GM19099 (cell line): Measurements from ENCODE around the gene GLI2.

Experiments used
- POLR2A ChIP-seq: IDR thresholded peaks from 3 replicates; pipeline ENCODE4 v1.6.1; 2011; ENCODE audit warnings: low read depth; ENCODE audit not compliant: insufficient read length; ENCODE audit errors: extremely low read depth

Gene GLI2

GRCh38 chr2:120735746-120736170, at the start of gene GLI2:
TSS of gene GLI2 (plus strand) at chr2:120735868. CDS start at chr2:120797321, 61,453 bp downstream.
- no peak for TF ChIP-seq POLR2A

GRCh38 chr2:120685974-120686297, 49.7 kb upstream of the GLI2 start:
- TF ChIP-seq POLR2A, result no peak

DNA sequence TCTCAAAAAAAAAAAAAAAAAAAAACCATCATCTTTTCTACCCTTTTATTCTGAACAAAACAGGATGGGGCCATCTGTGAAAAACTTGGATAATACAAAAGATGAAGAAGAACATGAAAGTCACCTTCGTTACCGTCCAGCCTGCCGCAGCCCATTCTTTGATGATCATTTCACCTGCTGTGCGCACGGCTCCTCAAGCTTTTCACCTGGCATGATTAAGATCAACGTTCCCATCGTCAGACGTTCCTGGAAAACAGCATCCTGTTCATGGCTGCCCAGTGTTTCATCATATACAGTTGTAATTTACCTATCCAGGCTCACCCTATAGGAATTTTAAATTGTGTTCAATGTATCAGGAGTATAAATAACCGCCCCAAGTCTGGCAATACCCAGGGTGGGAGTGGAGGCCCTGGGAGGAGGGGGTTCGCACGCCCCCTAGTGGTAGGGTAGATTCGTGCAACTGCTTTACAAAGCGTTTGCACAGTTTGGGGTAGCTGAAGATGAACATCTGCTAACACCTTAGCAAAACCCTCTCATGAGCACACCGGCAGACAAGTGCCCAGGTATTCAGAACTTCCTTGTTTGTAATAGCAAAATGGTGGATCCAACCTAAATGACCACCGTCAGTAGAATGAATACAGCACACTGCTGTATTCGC, 49.0 kb upstream of the GLI2 start:
- no peak for TF ChIP-seq POLR2A

- TF ChIP-seq POLR2A, result no peak
Measured at GRCh38 chr2:120687210-120687609, 48.5 kb upstream of the GLI2 start.

- TF ChIP-seq POLR2A, result no peak
Measured at GRCh38 chr2:120690521-120690920, 45.1 kb upstream of the GLI2 start.

- TF ChIP-seq POLR2A, result no peak
Measured at GRCh38 chr2:120691410-120691809, 44.3 kb upstream of the GLI2 start.

DNA sequence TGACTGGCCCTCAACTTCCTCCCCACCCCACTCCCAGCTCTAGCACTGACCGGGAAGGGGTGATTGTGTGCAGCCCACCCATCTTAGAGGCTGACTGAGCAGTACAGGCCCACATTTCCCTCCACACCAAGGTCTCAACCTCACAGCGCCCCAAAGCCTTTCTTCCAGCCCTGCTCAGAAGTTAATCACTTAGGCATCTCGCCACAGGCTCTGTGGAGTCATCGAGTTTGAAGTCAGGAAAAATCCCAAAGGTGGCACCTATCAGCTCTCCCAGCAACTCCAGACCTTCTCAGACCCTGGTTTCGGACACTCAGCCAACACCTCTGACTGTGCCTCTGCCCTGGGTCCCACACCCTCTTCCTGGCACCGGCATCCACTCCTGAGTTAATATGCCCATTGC, 43.0 kb upstream of the GLI2 start:
- TF ChIP-seq POLR2A, result no peak

DNA sequence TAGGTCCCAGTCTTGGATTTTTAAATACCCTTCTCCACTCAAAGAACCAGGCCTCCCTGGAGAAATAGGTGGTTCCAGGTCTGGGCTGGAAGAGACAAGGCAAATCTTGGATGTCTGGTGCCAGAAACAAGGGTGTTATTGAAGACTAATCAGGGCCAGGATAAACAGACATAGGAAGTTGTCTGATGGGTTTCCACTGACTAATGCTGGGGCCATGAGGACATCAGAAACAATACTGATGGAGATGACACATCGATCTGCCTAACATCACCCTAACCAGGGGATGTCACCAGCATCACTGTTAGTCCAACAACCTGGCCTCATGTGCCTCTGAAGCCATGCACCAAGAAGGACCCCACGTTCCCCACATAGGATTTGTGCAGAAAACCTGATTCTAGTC, 42.5 kb upstream of the GLI2 start:
- no peak for TF ChIP-seq POLR2A

DNA sequence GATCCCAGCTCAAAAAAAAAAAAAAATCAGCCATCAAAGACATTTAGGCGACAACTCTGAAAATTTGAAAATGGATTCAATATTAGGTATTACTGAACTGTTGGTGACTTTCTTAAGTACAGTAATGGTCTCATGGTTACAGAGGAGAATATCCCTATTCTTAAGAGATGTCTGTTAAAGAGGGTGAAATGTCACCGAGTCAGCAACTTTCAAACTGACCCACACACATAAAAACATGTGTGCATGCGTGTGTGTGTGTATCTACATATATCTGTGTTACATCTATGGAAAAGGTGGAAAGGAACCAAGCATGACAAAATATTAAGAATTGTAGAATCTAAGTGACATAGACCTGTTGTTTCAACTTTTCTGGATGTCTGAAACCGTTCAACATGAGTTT, 41.6 kb upstream of the GLI2 start:
- no peak for TF ChIP-seq POLR2A

- no peak for TF ChIP-seq POLR2A
Measured at GRCh38 chr2:120697471-120697870, 38.2 kb upstream of the GLI2 start.

- TF ChIP-seq POLR2A, result no peak
Measured at GRCh38 chr2:120699292-120699691, 36.4 kb upstream of the GLI2 start.

DNA sequence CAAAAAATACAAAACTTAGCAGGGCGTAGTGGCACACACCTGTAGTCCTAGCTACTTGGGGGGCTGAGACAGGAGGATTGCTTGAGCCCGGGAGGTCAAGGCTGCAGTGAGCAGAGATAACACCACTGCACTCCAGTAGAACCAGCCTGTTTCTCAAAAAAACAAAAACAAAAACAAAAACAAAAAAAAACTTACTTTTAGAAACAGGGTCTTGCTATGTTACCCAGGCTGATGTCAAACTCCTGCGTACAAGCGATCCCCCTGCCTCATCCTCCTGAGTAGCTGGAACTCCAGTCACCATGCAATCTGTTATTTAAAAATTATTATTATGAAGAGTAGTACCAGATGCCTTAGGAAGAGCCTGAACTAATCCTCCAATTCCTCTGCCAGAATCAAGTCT, 35.0 kb upstream of the GLI2 start:
- TF ChIP-seq POLR2A, result no peak

- TF ChIP-seq POLR2A, result no peak
Measured at GRCh38 chr2:120701096-120701495, 34.6 kb upstream of the GLI2 start.

GRCh38 chr2:120701499-120701898, 34.2 kb upstream of the GLI2 start:
- no peak for TF ChIP-seq POLR2A

DNA sequence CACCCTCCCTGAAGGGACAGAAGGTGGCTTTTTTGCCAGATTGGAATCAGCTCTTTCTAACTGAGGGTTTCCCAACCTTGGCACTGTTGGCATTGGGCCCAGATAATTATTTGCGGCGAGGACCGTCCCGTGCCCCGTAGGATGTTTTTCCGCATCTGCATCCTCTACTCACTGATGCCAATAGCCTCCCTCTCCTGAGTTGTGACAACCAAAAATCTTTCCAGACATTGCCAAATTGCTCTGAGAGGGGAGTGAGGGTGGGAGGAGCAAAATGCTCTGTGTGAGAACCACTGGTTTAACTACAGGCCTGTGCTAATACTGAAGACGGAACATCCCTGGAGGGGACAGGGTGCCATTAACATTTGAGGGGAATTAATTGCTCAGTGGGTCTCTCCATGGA, 33.6 kb upstream of the GLI2 start:
- no peak for TF ChIP-seq POLR2A

DNA sequence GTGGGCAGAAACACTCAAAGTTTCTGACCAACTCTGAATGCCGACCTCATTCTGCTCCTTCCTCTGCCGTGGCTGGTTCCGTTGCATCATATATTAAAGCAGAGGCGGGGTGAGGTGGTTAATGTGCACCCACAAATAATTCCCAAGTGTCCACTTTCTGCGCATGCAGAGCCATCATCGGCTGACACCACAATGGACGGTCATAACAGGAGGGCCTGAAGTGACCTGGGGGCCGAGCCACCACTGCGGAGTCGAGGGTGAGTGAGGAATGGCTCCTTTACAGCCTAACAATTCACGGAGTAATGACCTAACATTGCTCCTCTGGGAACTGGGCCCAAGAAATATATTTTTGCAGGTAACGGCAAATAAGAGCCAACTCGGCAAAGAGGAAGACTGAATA, 32.9 kb upstream of the GLI2 start:
- TF ChIP-seq POLR2A, result no peak

GRCh38 chr2:120703330-120703994, 32.2 kb upstream of the GLI2 start:
- TF ChIP-seq POLR2A, result no peak

DNA sequence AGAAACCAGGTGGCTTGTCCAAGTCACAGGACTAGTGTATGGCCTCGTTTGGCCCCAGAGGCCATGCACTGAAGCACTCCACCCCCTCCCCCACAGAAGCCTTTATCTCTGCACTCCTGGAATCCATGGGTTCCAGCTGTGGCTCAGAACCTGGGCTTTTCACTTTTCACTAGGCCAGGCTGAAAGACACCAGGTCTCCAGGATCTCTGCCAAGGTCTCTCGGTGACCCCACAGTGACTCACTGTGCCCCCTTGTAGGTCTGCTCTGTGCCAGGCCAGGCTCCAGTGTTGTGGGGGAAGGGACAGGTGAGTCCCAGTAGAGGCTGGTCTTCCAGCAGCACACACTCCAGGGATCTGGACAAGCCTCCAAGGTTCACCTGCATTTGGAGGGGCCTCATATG, 31.0 kb upstream of the GLI2 start:
- no peak for TF ChIP-seq POLR2A

GRCh38 chr2:120707816-120708215, 27.9 kb upstream of the GLI2 start:
- no peak for TF ChIP-seq POLR2A
